Glomerular visceral epithelial cell (primary cell): ENCODE data around the gene ELAVL4.

Experiments
- DNase-seq: peaks from one replicate; pipeline ENCODE4 v3.0.0-alpha.2; 2016; ENCODE audit errors: extremely low spot score

ELAVL4 gene

GRCh38 chr1:50179639-50180038, 70.9 kb downstream of the ELAVL4 start:
- DNase-seq = no peak

GRCh38 chr1:50180367-50180766, 71.6 kb downstream of the ELAVL4 start:
- no peak for DNase-seq

DNA sequence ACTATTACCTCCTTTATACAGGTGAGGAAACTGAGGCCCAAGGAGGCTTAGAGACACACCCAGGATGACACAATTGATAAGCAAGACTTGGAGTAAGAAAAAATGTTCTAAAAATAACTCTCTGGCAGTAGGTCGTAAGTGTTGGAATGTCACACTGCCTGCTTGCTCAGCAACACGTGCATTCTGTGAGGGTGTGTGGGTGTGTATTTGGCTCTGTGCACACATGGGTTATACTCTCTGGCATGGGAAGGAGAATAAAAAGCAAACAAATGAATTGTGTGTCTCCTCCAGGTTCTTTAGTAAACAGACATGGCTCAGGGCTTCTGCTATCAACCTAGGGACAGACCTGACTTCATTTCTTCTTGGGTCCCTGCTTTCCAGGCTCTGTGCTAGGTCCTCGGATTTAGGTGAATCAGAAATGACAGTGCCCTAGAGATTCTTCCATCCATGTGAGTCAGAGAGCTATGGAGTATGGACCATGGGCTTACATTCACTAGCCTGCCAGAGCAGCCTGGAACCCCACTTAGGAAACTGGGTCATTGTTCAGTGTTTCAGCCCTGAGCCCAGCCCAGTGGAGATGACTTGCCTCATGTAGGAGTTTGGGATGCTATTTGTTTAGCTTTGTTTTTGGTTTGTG, 72.4 kb downstream of the ELAVL4 start:
- no peak for DNase-seq

DNA sequence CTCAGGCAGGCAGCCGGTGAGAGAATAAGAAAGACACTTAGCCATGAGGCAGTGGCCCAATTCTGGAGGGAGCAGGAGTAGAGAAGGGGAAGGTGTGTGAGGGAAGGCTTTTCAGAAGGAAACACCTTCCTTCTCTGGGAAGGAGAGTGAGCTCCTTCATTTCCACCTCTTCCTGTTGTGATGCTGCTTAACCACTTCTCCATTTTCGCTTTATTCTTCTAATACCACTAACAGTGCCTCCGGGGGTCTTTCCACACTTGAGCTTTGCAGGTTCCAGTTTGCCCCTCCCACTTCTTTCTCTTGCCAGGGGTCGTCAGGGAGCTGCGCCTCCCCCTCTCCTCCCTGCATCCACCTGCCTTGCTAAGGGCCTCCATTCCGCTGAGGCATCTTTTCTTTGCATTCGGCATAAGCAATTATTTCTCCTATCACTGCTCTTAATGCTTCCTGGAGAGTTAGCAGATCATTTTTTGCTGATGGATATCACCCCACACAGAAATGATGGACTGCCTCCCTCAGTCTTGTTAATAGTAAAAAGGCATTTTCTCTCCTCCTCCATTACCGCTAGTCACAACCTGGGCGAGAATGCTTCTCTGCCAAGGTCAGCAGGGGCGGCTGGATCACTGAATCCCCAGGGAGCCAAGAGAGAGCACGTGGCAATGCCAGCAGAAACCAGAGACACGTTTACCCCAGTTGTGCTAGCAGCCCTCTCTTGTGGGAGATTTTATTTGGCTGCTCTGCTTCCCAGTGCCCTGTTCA, 74.8 kb downstream of the ELAVL4 start:
- no peak for DNase-seq

- DNase-seq = no peak
Observed at GRCh38 chr1:50189369-50189768, 80.6 kb downstream of the ELAVL4 start.

DNA sequence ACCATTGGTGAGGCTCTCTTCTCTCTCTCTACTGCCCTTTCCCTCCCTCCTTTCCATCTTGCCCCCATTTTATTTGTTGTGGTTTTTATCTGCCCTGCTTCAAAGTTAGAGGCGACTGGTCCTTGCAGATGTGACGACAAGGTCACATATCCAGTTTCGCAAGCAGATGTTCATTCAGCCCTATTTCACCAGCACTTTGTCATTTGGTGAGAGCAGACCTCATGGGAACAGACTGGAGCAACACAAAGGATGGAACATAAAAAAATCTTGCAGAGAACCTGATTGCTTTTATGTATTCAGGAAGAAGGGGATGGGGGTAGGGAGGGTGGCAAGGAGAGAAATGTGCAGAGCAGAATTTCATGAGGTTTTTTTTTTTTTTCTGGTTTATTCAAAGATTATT, 84.3 kb downstream of the ELAVL4 start:
- DNase-seq = no peak

- no peak for DNase-seq
Observed at GRCh38 chr1:50195205-50195604, 86.5 kb downstream of the ELAVL4 start.

- no peak for DNase-seq
Observed at GRCh38 chr1:50196081-50196480, 87.4 kb downstream of the ELAVL4 start.

DNA sequence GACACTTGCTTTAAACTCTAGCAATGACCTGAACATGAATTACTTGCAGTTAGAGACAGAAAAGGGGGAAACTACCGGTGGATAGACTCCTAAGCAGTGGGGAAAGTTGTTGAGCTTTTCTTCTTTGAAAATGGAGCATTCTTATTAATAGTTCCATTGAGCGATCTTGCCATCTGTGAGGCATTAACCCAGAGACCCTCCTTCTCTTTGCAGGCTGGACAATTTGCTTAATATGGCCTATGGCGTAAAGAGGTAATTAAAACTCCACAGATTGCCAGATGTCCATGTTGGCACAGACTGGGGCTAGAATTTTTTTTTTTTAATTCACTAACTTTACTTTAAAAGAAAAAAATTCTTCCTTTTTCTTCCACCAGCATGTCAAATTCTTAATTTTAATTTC, 88.5 kb downstream of the ELAVL4 start:
- no peak for DNase-seq

GRCh38 chr1:50208315-50208714, 99.6 kb downstream of the ELAVL4 start:
- DNase-seq = no peak

DNA sequence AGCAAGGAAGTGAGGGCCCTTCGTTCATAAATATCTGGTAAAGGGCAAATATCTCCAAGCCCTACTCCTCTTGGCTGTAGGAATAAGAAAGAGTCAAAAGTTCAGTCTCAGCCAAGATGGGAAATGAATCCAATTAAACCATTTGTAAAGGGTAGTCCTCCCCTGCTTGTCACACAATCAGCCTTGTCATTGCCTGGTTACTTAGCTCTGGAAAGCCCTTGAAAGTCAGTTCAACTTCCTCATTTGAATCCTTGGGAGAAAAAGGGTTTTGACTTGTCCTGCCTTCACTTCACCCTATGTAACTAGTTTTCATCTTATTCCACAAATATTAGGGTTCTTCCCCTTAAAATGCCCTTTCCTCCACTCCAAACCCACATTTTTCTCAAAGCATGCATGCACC, 100.0 kb downstream of the ELAVL4 start:
- DNase-seq = no peak

DNA sequence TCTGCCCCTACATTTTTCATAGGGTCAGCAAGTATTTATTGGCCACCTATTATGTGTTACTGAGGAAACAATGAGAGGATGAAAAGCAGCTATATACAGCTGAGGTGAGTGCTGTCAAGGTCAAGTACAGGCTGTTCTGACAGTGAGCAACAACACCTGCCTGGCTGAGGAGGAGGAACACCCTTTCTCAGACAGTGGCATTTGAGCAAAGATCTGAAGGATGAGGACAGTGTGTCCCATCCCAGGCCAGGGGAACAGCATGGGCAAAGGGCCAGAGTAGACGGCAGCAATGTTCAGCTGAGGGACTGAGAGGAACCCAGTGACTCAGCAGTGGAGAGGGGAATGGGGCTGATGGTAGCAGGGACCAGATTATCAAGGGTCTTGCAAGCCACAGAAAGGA, 101.0 kb downstream of the ELAVL4 start:
- no peak for DNase-seq

GRCh38 chr1:50213505-50213904, 104.8 kb downstream of the ELAVL4 start:
- no peak for DNase-seq

DNA sequence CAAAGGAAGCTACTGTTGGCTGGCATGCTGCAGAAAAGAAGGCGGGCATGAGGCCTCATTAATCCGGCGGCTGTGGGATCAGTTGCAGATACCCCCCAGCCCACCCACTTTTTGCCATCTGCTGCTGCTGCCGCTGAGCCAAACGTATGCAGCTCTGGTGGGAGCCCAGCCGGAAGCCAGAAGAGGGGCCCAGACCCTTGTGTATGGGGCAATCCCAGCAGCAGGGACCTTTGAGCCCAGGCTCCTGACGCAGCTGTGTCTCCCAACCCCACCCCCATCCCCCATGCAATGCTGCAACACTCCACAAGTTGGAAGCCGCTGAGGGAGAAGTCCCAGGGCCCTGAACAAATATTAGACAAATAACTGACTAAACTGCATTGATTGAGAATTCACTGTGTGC, 106.0 kb downstream of the ELAVL4 start:
- DNase-seq = no peak

DNA sequence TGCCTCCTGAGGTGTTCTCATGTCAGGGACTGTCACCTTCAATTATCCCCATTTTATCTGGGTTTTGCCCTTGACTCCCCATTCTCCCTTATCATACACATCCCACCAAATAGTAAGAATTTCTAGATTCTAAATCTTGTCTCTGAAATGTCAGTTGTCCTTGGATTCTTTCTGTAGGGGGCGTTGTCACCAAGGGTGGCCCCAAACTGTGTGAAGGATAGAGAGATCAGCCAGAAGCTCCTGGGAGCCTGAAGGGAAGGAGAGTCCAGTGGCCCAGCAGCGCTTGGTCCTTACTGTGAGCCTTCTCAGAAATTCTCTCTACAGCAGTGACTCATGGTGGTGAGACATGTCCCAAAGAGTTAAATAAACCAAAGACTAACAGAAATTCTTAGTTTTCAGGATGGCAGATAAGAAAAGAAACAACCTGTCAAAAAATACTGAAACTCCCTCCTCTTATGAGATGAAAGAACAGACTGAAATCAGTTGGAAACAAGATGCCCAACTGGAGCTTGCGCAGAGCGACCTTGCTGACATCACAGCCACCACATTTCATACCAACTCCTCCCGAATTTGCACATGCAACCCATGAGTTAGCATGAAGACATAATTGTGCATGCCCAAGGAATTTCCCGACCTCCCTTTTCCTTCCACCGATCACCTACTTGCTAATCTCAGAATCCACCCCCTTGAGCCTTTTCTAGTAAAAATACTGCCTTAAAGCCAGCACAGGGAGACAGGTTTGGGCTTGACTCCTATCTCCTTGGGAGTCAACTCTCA, 109.8 kb downstream of the ELAVL4 start:
- no peak for DNase-seq

DNA sequence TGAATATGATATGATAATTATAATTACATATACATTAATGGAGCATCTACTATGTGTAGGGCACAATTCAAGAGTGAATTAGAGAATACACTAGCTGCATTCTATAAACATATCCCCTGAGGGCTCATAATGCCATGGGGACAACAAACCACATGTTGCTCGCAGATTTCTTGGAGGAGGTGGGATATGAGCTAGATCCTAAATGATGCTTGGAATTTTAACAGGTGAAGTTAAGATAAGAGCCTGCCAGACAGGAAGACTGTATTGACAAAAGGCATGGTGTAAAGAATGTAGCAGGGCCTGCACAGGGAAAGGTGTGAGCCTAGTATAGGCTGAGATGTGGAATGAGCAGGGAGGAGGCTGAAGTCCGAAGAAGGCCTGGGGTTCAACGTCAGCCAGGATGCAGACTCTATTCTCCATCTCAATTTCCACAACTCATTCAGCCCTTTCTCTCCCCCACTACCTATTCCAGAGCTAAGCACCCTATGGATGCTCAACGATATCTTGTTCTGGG, 120.2 kb downstream of the ELAVL4 start:
- no peak for DNase-seq

- no peak for DNase-seq
Observed at GRCh38 chr1:50231209-50231608, 122.5 kb downstream of the ELAVL4 start.

GRCh38 chr1:50232336-50232735, 123.6 kb downstream of the ELAVL4 start:
- no peak for DNase-seq

DNA sequence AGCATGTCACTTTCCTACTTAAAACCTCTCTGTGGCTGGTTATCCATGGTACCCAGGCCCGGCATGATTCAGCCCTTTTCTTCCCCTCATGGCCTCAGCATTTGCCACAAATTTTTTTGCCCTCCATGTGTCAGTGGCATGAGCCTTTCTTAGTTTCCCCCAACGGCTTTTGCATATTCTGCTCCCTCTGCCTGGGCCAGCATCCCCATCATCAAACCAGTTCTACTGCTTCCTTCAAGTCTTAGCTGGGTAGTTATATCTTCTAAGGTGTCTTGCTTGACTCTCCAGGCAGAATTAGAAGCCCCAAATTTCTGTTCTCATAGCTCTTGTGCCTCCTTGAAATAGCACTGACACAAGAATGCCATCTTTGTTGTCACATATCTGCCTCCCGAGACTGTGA, 127.9 kb downstream of the ELAVL4 start:
- DNase-seq = no peak

DNA sequence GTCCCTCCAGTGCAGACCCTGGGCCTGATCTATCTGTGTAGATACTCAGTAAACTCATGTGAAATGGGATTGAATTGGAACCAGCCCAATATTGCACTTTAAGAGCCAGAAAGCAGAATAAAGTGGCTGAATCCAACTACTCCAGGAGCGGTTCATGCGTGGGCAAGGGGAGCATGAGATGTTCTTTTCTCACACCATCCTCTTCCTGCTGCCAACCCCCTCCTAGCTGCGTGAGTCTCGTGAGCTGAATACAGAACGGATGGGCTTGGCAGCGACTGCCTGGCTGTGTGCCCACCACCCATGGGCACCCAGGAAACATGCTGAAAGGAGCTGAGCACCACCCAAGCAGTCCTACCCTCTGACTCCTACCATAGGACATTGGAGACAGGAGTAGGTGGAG, 128.3 kb downstream of the ELAVL4 start:
- no peak for DNase-seq

DNA sequence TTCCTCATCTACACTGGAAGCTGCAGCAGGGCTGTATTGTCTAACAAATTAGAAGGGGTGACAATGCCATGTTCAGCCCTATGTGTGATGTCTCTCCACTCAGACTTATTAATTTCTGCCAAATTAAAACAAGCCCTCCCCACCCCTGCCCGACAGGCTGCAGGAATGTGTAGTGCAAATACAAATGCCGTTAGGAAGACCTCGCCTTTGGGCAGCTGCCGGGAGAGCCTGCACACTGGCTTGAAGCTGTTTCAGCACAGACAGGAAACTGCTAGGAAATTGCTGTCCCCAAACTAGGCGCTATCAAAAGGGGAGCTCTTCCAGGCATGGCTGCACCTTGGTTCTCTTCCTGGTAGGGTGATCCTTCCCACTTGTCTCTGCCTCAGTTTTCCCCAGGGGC, 135.2 kb downstream of the ELAVL4 start:
- no peak for DNase-seq

GRCh38 chr1:50246869-50247268, 138.1 kb downstream of the ELAVL4 start:
- DNase-seq = no peak

DNA sequence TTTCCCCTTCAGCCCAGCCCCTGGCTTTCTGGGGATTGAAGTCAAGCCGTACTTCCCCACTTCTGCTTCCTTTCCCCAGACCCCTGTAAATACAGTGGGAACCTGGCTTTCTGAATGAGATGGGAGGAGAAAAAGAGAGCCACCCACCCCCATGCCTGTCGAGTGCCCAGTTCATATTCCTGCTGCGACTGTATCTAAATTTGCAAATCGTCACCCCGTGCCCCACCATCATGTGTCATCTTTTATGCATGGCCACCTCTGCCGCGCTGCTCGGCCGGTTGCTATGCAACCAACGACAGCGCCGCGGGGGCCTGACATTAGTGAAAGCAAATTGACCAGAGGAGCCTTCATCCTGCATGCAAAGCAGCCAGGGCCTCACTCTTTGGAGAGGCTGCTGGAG, 143.0 kb downstream of the ELAVL4 start:
- DNase-seq = no peak
